VCaP (cell line): Measurements from ENCODE around the gene LCA5L.
A peak's percentile ranks its signal among the peaks of the same experiment; 100 is the strongest.

ENCODE experiments used
- H3K27ac ChIP-seq: fragments of 450-650 bp; 2 replicates; pipeline ENCODE4 v1.5.1; 2017
- CTCF ChIP-seq: fragments of 450-650 bp; conservative IDR thresholded peaks from 2 replicates; pipeline ENCODE4 v1.5.1; 2017; ENCODE audit warnings: mild to moderate bottlenecking, moderate library complexity

The LCA5L gene

DNA sequence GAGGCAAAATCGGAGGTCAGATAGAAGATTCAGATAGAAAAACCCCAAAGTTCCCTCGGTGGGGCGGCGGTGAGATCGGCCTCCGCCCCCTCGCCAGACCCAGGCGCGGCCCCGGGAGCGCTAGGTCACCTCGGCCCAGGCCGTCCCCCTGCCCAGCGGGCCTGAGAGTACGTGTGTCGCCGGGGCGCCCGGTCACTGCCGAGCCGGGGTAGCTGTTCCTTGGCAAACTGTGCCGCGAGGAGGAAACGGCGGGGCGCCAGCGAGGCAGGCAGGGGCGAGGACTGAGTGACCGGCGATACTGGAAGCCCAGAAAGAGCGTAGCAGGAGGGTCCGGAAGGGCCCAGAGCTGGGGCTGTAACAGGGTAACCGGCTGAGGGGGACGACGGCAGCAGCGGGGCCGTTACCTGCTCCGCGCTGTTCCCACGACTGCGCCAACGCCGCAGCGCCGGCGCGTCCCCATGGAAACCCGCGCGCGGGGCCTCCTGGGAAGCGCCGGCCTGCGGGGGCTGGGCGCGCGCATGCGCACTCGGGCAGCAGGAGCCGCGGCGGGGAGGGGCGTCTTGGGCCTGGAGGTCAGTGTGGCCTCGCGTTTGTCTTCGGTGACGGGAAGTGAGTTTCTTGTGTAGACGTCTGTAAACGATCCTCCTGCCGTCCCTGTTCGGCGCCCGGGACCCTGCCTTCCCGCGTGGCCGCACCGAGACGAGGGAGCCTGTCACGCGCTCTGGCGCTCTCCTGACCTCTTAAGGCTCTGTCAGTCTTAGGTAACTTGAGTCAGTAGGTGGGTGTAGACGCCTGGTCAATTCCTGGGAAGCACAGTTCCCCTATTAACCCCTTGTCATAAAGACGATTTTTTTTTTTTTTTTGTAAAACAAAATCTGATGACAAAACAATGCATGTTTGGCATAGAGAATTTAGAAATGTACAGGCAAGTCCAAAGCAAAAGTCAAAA is at the start of gene LCA5L:
Gene LCA5L (minus strand): TSS at position 458 of the 949 bp plus-strand sequence. CDS start 17,285 bp downstream, outside the sequence.
- peak within 1 kb of the TSS; percentile 90 for H3K27ac ChIP-seq
- TF ChIP-seq CTCF: peak; percentile 35

DNA sequence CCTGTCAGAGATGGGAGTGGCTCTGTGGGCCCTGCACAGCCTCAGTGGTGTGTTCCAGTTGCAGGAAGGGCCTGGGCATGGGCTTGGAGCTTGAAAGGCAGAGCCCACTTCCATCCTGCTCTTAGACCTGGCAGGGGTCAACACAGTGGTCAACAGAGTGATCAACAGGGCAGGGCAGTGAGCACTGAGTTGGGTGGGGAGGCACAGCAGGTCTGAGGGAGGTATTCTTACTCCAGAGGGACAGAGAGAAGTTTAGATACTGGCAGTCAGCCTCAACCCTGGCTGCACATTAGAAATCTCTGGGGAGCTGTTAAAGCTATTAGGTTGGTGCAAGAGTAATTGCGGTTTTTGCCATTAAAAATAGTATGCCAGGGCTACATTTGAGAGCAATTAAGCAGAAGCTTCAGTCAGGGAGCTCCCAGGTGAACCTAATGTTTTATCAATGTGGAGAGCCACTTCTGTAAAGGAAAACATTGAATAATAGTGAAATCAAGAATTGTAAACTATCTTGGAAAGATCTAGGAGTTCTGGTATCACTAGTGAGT is 43.9 kb upstream of the LCA5L start:
- no peak for TF ChIP-seq CTCF
- H3K27ac ChIP-seq: no peak overlapping the region

- no peak for TF ChIP-seq CTCF
- no peak overlapping the region for H3K27ac ChIP-seq
These were observed 39.2 kb upstream of the LCA5L start for GRCh38 chr21:39484711-39485276.

DNA sequence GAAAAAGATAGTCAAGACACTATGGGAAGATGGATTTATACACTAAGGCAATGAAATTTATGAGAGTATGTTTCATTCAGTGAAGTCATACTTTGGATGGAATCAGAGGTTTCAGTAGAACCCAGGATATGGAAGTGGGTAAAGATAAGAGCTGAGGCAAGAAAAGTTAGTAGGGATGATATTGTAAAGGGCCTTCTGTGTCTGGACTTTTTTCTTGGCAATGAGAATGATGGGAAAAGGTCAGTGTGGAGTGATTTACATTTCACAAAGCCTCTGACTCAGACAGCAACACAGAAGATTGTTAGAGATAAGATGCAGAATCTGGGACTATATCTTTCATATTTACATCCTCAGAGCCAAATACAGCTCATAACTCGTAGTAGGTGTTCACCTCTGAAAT is 38.3 kb upstream of the LCA5L start:
- TF ChIP-seq CTCF: no peak
- H3K27ac ChIP-seq: no peak overlapping the region

GRCh38 chr21:39481886-39482285 is 36.3 kb upstream of the LCA5L start:
- no peak for TF ChIP-seq CTCF
- no peak overlapping the region for H3K27ac ChIP-seq

GRCh38 chr21:39480271-39480670 is 34.7 kb upstream of the LCA5L start:
- TF ChIP-seq CTCF: no peak
- H3K27ac ChIP-seq: no peak overlapping the region

- TF ChIP-seq CTCF: no peak
These were observed 34.2 kb upstream of the LCA5L start for GRCh38 chr21:39479814-39480182.

More at GRCh38 chr21:39479814-39480182, 34.2 kb upstream of the LCA5L start:
- no peak overlapping the region for H3K27ac ChIP-seq
